ENCODE results near the gene CA9. TPM values are rescaled to one million over a fixed set of nuclear protein-coding genes. Genes with fewer than 3 reads are reported as not detected.

Gene CA9
- total and polyA plus RNA-seq, 9 of the 15 experiments (the other 6 are each of a cell fraction or from before 2014, with no cell fraction given), result 0.15 to 10.6 (median 0.60) TPM; not detected in 4

GRCh38 chr9:35657546-35658136 is 16.1 kb upstream of the CA9 start, which contains the start of gene RMRP (continued):
- TF ChIP-seq ZNF449 (CRISPR knock-in tag; IDR thresholded peaks at IDR 0.05) (no peak), ARID4B (CRISPR knock-in tag; IDR thresholded peaks at IDR 0.05) (peak; percentile 94), SMC3 (conservative IDR thresholded peaks at IDR 0.05; ENCODE audit: insufficient read depth, low read depth, low read length) (0 out of 2 replicates have a peak, but pooled peaks have one; percentile 2), TCF3 (CRISPR knock-in tag; IDR thresholded peaks at IDR 0.05) (peak; percentile 39; the same call in 1 of the 2 replicates), E2F4 (CRISPR knock-in tag; IDR thresholded peaks at IDR 0.05; ENCODE audit: low read depth) (no peak), MNT (conservative IDR thresholded peaks at IDR 0.05) (peak; percentile 97 to 98), MXD1 (CRISPR knock-in tag; IDR thresholded peaks at IDR 0.05; ENCODE audit: borderline replicate concordance, poor library complexity, severe bottlenecking) (peak; percentile 68), PML (IDR thresholded peaks at IDR 0.05; ENCODE audit: low read length) (no peak), RHOXF2B (CRISPR knock-in tag; conservative IDR thresholded peaks at IDR 0.05) (no peak), KLF16 (IDR thresholded peaks at IDR 0.05) (no peak; the same call in 1 of the 2 replicates), PPARD (CRISPR knock-in tag; IDR thresholded peaks at IDR 0.05) (no peak), LCOR (CRISPR knock-in tag; IDR thresholded peaks at IDR 0.05) (peak; percentile 61; the same call in 1 of the 2 replicates), RBFOX2 (IDR thresholded peaks at IDR 0.05; ENCODE audit: low read depth, low read length) (peak; percentile 73), BRD9 (IDR thresholded peaks at IDR 0.05; ENCODE audit: low read depth, partially characterized antibody) (peak; percentile 69), MCM5 (IDR thresholded peaks at IDR 0.05; ENCODE audit: low read depth) (no peak), ID3 (CRISPR knock-in tag; IDR thresholded peaks at IDR 0.05) (no peak), ID3 (tag; IDR thresholded peaks at IDR 0.05) (peak; percentile 71; the same call in 1 of the 2 replicates), ZFP30 (CRISPR knock-in tag; IDR thresholded peaks at IDR 0.05; ENCODE audit: borderline replicate concordance) (no peak)

Data from K562 (cell line).